ENCODE measurements around the gene CACNA1S.

CACNA1S gene

GRCh38 chr1:201126832-201127754 is 14.9 kb upstream of the CACNA1S start, which contains the start of gene ASCL5:
TSS of gene ASCL5 (minus strand) at chr1:201127184. CDS start at chr1:201115372, 11,812 bp downstream.
- DNase-seq (ENCODE audit: insufficient read length), result no peak
- TF ChIP-seq TAF1 (IDR thresholded peaks at IDR 0.05; ENCODE audit: borderline replicate concordance, low read depth, low read length), result no peak
- TF ChIP-seq POLR2A (IDR thresholded peaks at IDR 0.05; ENCODE audit: low read depth, low read length), result no peak
- TF ChIP-seq POLR2AphosphoS5 (IDR thresholded peaks at IDR 0.05; ENCODE audit: low read depth, low read length), result no peak
- FAIRE-seq, result no peak

GRCh38 chr1:201126463-201126831 is 14.2 kb upstream of the CACNA1S start:
- FAIRE-seq (no peak), DNase-seq (ENCODE audit: insufficient read length) (no peak)
- TF ChIP-seq TAF1 (IDR thresholded peaks at IDR 0.05; ENCODE audit: borderline replicate concordance, low read depth, low read length) (no peak), POLR2AphosphoS5 (IDR thresholded peaks at IDR 0.05; ENCODE audit: low read depth, low read length) (no peak), POLR2A (IDR thresholded peaks at IDR 0.05; ENCODE audit: low read depth, low read length) (no peak)

- FAIRE-seq, result no peak
- DNase-seq (ENCODE audit: insufficient read length), result no peak
- no peak for TF ChIP-seq POLR2A (IDR thresholded peaks at IDR 0.05; ENCODE audit: low read depth, low read length)
- TF ChIP-seq POLR2AphosphoS5 (IDR thresholded peaks at IDR 0.05; ENCODE audit: low read depth, low read length), result no peak
- TF ChIP-seq TAF1 (IDR thresholded peaks at IDR 0.05; ENCODE audit: borderline replicate concordance, low read depth, low read length), result no peak
Observed at GRCh38 chr1:201125800-201126199, 13.6 kb upstream of the CACNA1S start.

GRCh38 chr1:201125019-201125418 is 12.8 kb upstream of the CACNA1S start:
- TF ChIP-seq TAF1 (IDR thresholded peaks at IDR 0.05; ENCODE audit: borderline replicate concordance, low read depth, low read length), result no peak
- TF ChIP-seq POLR2A (IDR thresholded peaks at IDR 0.05; ENCODE audit: low read depth, low read length), result no peak
- TF ChIP-seq POLR2AphosphoS5 (IDR thresholded peaks at IDR 0.05; ENCODE audit: low read depth, low read length), result no peak
- FAIRE-seq (no peak), DNase-seq (ENCODE audit: insufficient read length) (no peak)

- no peak for TF ChIP-seq POLR2A (IDR thresholded peaks at IDR 0.05; ENCODE audit: low read depth, low read length)
- TF ChIP-seq TAF1 (IDR thresholded peaks at IDR 0.05; ENCODE audit: borderline replicate concordance, low read depth, low read length), result no peak
- TF ChIP-seq POLR2AphosphoS5 (IDR thresholded peaks at IDR 0.05; ENCODE audit: low read depth, low read length), result no peak
- FAIRE-seq (no peak), DNase-seq (ENCODE audit: insufficient read length) (no peak)
Observed at GRCh38 chr1:201123866-201124265, 11.6 kb upstream of the CACNA1S start.

- FAIRE-seq (no peak), DNase-seq (ENCODE audit: insufficient read length) (no peak)
- TF ChIP-seq POLR2A (IDR thresholded peaks at IDR 0.05; ENCODE audit: low read depth, low read length) (no peak), TAF1 (IDR thresholded peaks at IDR 0.05; ENCODE audit: borderline replicate concordance, low read depth, low read length) (no peak), POLR2AphosphoS5 (IDR thresholded peaks at IDR 0.05; ENCODE audit: low read depth, low read length) (no peak)
Observed at GRCh38 chr1:201122321-201122957, 10.2 kb upstream of the CACNA1S start.

GRCh38 chr1:201119206-201120197 is 7.3 kb upstream of the CACNA1S start:
- TF ChIP-seq POLR2AphosphoS5 (IDR thresholded peaks at IDR 0.05; ENCODE audit: low read depth, low read length), result no peak
- no peak for TF ChIP-seq POLR2A (IDR thresholded peaks at IDR 0.05; ENCODE audit: low read depth, low read length)
- no peak for TF ChIP-seq TAF1 (IDR thresholded peaks at IDR 0.05; ENCODE audit: borderline replicate concordance, low read depth, low read length)
- DNase-seq (ENCODE audit: insufficient read length) (peak; percentile 44), FAIRE-seq (peak; percentile 82)

- FAIRE-seq (no peak), DNase-seq (ENCODE audit: insufficient read length) (no peak)
- TF ChIP-seq POLR2A (IDR thresholded peaks at IDR 0.05; ENCODE audit: low read depth, low read length), result no peak
- no peak for TF ChIP-seq TAF1 (IDR thresholded peaks at IDR 0.05; ENCODE audit: borderline replicate concordance, low read depth, low read length)
- no peak for TF ChIP-seq POLR2AphosphoS5 (IDR thresholded peaks at IDR 0.05; ENCODE audit: low read depth, low read length)
Observed at GRCh38 chr1:201116091-201116490, 3.9 kb upstream of the CACNA1S start.

- TF ChIP-seq TAF1 (IDR thresholded peaks at IDR 0.05; ENCODE audit: borderline replicate concordance, low read depth, low read length) (no peak), POLR2A (IDR thresholded peaks at IDR 0.05; ENCODE audit: low read depth, low read length) (no peak), POLR2AphosphoS5 (IDR thresholded peaks at IDR 0.05; ENCODE audit: low read depth, low read length) (no peak)
- FAIRE-seq (no peak), DNase-seq (ENCODE audit: insufficient read length) (no peak)
Observed at GRCh38 chr1:201115390-201115937, 3.2 kb upstream of the CACNA1S start.

- peak; percentile 98 for FAIRE-seq
- DNase-seq (ENCODE audit: insufficient read length), result peak; percentile 82
- no peak for TF ChIP-seq POLR2AphosphoS5 (IDR thresholded peaks at IDR 0.05; ENCODE audit: low read depth, low read length)
- no peak for TF ChIP-seq POLR2A (IDR thresholded peaks at IDR 0.05; ENCODE audit: low read depth, low read length)
- TF ChIP-seq TAF1 (IDR thresholded peaks at IDR 0.05; ENCODE audit: borderline replicate concordance, low read depth, low read length), result no peak
Observed at GRCh38 chr1:201114245-201115131, 2.3 kb upstream of the CACNA1S start.

All from GM12892 (cell line).